HG02885 (cell line): ENCODE results near the gene MAML3.

Experiments used
- ATAC-seq: cut with Tn5 transposase; IDR thresholded peaks from one replicate; pipeline ENCODE4 v1.9.1; 2021; ENCODE audit warnings: mild to moderate bottlenecking; ENCODE audit not compliant: unreplicated experiment, poor library complexity

MAML3 gene

DNA sequence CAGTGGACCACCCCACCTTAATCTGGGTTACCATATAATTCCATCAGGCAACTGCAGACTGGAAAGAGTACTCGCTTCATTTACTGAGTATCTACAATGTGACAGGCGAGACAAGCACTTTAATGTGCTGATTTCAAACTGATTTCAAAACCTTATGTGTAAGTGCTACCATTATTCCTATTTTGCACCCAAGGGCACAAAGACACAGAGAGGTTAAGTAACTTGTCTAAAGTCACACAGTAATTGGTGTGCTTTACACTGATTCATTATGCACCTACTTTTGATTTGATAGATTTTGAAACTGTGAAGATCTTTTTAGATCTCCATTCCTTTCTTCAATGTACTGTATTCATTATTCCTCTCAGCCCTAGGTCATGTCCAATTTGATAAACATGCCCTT, 296.0 kb downstream of the MAML3 start:
- no peak for ATAC-seq

DNA sequence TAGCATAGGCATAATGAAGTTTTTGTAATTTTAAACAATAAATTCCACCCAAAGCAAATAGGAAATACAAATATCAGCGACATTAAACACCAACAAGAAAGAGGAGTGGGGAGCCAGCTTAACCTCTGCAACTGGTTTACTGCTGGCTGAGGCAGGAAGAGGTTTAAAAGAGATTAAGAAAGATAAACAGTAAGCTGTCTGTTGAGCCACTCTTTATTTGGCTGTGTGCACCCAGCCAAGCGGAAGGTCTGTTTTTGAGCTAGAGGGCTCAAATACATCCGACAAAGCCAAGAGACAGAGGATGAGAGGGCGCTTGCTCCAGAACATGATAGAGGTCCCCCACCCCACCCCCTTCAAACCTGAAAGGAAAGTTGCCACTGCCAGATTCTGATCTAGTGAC, 297.0 kb downstream of the MAML3 start:
- ATAC-seq: no peak

DNA sequence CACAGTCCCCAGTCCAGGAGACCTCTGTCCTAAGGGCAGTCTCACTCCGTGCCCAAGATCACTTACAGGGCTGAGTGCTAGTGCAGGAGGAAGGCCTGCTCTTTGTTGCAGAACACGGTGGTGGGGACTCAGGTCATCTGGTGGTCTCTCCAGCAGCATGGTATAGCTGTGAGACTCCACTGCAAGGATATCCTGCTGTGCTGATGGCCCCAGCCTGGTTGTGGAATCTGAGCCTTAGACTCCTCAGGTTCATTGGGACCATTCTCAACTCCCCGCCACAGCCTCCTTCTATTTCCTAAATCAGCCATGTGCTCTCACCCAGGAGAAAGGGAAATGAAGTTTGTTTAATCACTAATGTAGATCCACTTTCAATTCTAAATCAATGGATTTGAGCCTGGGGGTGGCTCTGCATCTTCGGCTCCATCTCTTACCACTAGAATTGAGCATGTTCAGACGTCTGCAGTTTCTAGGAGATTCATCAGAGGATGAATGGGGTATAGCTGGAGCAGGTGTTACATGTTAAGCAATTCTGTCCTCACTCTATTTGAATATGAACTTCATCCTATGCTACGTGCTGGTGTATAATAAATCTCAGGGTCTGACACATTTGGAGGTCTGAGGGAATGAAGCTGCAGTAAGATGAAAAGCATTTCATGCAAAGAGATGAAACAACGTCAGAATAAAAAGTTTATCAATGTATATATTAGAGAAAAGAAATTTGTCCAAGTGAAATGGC, 299.1 kb downstream of the MAML3 start:
- no peak for ATAC-seq

DNA sequence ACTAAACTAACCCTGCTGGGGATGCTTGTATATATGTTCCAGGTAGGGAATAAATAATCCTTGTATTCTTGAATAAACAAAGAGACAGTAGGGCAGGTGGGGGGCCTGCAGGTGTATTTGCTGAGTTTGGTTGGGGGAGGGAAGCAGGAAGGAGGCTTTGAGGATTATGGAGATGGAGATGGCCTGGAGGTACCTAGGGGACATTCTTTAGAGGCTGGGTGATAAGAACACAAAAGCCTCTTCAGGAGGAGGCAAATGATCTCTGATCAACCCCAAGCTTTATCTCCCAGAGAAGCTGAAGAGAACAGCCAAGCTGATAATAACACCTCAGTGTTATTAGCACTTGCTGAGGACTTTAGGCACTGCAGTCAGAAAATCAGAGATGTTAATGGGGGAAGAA, 300.7 kb downstream of the MAML3 start:
- ATAC-seq: no peak

DNA sequence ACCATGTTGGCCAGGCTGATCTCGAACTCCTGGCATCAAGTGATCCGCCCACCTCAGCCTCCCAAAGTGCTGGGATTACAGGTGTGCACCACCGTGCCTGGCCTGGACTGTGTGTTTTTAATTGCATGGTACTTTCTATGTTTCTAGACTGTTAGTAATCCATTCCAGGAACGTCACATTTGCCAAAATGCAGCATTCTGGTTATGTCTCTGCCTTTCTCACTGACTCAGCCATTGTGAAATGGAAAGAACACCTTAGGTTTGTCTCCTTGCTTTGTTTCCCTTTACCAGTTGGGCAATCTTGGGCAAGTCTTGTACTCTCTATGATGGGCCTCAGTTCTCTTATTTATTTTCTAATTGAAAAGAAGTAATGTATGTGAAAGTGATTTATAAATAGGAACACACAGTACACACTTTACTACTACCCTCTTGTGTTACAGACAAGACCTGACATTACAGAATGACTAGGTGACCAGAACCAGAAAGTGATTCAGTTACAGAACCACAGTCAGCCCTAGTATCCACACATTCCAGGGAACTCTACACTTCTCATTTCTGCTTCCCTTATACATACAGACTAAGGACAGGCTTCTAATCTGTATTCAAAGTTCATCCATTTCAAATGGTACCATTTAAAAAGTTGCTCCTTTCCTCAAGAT, 301.2 kb downstream of the MAML3 start:
- no peak for ATAC-seq

DNA sequence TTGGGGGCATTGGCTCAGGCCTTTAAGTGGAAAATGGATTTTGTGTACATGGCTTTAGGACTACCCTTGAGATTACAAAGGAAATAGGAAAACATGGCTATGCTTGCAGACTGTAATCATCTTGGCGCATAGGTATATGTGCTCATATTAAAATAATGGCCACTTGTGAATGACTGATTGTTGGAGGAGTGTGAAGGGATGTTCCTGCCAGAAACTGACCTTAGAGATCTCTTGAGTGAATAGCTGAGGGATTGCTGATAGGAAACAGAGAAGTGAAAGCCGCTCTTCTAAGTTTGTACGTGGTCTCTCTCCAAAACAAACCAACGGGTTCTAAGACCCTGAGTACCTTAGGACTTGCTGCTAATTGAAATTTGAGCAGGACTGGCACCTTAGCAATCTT, 302.3 kb downstream of the MAML3 start:
- no peak for ATAC-seq

DNA sequence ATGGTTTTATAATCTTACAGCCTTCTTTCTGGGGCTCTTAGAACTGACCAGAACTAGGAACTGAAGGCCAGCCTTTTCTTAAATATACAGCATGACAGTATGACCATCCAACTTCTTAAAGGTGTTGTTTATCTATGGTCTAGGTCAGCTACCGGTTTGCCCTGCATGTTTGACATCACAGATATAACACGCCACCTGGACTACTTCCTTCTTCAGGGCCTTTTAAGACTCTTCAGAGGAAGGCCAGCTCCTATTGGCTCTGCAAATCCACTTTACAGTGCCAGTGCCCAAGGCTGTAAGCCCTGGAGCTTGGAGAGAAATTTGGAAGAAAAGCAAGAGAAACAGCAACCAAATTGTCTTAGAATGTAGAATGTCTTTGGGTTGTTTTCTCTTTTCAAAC, 302.9 kb downstream of the MAML3 start:
- no peak for ATAC-seq

DNA sequence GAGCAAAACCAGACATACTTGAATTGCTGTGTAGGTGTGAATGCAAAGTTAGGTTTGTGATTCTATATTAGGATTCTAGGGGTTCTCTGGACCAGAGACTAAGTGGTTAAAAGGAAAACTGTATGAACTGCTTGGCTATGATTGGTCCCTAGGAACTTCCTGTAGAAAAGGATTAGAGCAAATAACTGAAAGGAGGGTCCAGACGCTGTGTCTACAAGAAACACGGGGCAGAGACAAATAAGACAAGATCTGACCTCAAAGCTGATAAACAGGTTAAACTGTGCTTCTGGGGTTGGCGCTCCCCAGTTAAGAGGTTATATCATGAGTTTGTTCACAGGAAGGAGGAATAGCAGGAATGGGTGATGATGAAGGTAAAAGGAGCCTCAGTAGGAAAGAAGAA, 304.8 kb downstream of the MAML3 start:
- no peak for ATAC-seq

DNA sequence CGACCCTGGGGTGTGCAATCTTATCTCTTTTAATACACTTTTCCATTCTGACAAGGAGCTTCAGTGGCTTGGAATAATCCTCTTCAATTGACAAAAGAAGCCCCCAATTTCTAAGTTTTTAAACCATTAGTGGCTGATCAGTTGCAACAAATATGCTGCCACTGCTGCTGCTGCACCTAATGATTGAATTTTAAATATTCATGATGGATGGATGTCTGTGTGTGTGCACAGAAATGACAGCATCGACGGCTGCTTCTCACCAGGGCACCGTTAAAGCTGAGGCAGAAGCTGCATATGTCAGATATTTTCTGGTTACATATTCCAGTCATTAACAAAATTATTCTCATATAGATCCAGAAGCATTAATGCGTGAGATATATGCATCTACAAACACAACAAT, 306.0 kb downstream of the MAML3 start:
- no peak for ATAC-seq

DNA sequence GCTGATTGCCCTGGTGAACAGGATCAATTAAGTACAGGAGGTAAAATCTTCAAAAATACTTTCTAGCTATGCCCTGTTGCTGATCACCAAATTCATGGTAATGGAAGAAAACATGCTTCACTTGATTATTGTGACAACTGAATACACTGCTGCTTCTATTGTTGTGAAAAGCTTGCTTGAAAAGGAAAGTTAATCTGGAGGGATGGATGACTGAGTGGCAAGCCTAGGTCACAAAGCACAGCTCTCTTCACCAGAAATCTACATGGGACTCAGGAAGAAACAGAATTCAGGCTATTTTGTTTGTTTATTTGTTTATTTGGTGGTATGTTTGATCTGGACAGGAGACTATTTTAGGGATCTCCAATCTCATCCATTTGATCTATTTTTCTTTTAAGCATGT, 306.4 kb downstream of the MAML3 start:
- no peak for ATAC-seq

DNA sequence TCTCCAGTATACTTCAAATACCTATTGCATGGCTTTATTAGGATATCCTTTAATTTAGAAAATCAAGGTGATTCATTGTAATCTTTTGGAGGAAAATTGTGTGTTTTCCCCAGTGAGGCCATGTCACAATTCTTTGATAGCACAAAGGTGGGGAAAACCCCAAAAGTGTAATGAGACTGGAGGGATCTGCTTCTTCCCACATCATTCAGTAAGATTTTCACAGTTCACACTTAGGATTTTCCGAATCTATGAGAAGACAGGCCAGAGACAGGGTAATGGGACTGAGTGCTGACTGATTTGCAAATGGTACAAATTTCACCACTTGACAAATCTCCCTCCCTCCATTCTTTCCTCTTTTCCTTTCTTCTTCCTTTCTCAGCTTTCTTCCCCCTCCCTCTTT, 307.2 kb downstream of the MAML3 start:
- no peak for ATAC-seq

DNA sequence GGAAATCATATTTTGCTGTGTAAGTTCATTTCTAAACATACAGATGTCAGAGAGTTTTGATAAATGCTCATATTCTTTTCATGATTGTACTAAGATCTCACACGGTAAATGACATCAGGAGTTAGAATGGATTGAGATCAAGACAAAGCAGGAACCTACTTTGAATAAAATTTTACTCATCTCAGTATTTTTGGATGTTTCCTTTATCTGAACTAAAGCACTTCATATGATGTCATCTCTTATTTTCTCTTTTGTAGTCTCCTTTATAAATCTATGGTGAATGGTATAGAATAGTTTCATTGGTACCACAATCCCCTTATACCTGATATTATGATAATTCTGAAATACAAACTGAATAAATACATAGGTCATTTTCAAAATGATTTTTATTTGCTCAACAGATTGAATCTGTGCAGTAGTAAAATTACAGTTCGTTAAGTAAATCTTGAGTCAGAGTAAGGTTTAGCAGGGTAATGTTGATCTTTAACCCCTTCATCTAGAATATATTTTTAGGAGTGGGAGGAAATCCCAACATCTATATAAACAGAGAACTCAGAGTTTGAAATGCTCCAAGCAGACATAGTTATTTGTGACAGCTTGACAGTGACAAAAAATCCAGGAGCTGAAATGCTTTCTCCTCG, 308.4 kb downstream of the MAML3 start:
- no peak for ATAC-seq

DNA sequence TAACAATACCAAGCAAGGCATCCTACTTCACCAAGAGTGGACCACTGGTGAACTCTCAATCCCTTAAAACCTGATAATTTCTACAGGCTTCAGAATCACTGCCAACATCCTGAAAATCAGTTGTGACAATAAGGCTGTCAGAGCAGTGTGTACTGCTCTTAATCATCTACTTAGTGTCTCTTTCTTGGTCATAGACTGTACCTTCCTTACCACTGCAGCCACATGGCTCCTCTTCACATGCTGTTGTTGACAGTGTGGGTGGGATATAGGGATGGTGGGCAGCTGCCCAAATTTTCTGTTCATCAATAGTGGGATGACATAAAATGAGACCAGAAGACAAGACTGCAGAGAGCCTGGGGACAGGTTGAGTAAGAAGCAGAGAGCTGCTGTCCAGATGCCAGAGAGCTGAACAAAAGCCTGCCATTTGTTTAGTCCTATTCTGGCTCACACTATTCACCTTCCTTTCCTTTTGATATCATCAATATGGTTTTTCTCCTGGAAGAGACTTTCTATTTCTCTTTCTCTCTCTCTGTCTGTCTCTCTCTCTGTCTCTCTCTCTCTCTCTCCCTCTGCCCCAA, 309.4 kb downstream of the MAML3 start:
- no peak for ATAC-seq

DNA sequence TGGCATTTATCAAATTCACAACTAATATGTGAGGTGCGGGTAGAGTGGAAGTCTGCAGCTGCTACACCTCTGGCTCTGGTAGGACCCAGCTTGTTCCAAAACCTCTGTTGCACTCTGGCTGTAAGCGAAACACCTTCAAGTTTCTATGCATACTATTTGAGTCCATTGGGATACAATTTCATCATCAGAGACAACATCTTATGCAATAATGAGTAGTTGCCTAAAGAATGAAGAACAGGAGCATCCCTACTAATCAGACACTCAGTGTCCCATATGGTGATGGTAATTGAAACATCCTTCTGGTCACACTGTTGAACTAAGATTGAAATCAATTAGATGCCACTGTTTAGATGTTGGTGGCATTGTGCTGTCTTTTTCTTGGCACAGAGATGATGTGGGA, 309.9 kb downstream of the MAML3 start:
- no peak for ATAC-seq

DNA sequence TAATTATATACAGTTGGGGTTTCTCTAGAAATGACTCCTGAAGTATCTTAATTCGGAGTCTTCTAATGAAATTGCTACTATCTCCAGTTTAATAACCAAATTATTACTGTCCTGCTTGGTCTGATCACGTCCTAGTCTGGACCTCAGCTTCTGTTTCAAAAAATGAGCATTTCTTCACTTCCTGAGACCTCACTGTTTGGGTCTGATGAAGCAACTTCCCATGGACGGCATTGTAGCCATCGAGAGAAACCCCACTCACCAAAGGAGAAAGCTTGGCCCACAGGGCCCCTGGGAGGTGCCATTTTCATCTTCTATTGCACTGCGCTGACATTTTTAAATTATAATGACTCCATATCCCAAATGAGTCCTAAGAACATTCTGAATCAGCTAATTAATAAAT, 310.3 kb downstream of the MAML3 start:
- ATAC-seq: no peak

DNA sequence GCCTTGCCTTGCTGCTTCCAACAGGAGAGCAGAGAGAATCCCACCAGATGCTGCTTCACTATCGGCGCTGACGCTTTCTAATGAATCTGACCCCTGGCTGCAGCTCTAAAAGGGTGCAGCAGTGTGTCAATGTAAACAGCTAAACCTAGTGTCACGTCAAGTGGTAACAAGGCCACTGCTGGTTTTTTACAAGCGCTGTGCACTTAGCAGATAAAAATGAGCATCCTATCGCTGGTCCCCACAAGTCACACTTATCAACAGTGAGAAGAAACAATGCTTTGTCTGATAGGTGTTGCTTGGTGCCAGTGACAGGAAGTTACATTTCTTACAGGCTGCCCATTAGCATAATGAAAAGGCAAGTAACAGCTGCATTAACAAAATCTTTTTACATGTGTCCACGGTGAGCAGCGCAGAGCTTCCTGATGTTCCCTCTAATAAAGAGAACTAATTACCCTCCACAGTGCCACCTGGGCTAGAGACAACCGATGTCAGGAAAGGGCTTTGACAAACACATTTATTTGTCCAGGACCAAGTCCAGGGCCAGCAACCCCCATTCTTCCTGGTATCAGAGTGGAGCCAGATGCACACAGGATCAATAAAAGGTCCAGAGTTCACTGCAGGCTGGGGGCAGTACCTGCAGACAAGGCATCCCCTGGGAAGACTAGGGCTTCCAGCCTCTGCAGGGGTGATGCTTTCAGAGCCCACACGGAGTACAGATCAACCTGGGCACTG, 312.4 kb downstream of the MAML3 start:
- no peak for ATAC-seq

DNA sequence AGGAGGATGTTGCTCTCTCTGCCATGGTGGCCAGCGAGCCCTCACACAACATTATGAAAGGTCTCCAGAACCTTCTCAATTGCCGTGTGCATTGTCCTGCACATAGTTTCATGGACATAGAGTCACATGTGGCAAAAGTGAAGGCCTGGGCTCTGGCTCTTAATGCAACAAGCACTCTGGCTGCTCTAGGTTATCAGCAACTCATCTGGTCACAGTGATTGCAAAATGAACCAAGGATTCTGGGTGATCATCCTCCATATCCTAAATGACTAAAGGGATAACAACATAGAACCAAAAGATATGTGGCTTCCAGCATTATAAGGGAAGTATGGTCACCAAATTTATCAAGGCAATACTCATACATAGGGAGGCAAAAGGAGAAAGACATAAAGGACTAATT, 313.2 kb downstream of the MAML3 start:
- ATAC-seq: no peak

DNA sequence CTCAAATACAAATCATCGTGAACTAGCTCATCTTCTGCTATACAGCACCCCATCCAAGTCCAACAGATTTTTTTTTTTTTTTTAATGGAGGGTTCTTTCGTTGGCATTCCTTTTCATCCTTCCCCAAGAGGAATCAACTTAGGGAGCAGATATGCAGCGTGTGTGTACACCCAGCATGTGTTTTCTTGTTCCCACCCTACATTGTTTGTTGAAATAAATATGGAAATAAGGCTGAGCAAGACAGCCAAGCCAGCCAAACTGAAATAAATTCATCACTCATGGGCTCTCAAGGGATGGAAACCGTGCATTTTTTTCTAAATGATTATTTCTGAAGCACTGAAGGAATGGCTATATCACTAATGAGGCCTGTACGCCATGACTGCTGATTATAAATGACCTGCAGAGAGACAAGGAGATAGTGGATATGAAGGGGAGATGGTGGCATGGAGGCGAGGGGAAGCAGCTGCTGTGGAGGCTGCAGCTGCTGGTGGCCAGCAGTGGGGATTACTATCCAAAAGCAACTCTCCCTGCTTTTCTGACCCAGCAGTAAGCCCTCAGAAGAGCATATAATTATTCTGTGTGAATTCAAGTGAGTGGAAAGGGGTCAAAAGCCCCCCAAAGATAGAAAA, 314.5 kb downstream of the MAML3 start:
- ATAC-seq: no peak

DNA sequence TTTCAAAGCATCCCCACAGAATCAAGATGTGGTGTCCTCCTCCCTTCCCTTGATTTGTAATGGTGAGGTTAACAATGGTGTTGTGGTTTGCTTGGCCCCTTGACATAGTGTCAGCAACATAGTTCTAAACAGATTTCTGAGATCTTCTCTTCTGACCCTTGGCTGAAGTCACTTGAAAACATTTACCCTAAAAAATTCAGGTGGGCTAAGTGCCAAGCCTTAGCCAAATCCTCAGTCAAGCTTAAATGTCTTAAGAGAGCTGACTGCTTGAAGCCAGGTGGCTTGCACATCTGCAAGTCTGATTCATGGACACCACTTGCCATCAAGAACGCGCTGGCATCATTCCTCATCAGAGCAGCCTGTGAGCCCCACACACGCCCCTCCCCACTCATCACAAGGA, 315.2 kb downstream of the MAML3 start:
- no peak for ATAC-seq

DNA sequence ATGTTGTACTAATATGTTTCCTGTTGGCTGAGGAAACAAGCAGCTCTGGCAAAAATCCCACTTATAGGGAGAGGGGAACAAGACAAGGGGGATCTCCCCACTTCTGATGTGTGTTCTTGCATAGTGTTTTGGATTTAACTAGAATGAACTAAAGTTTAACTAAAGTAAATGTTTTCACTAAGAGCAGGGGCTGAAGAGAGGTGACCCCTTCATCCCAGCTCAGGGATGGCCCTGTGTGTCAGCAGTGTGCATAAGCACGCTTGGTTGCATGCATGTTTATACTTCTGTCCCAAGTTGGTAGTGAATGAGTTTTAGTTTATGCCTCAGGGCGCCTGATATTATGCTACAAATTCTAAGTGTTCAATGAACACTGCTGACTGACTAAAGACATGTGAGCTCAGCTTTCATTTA, 319.0 kb downstream of the MAML3 start:
- no peak for ATAC-seq
